WTC11 (cell line): ENCODE results near the gene RNASE4.

ENCODE experiments used
- ATF1 ChIP-seq: sonication (generic); formaldehyde crosslinking; IDR thresholded peaks from 2 replicates; pipeline ENCODE4 v1.8.1; 2023; ENCODE audit warnings: mild to moderate bottlenecking, moderate library complexity, missing genetic modification reagents
- CREM ChIP-seq: sonication (generic); formaldehyde crosslinking; IDR thresholded peaks from 2 replicates; pipeline ENCODE4 v1.8.1; 2022; ENCODE audit warnings: mild to moderate bottlenecking, missing genetic modification reagents, moderate library complexity
- FOXK1 ChIP-seq: sonication (generic); formaldehyde crosslinking; IDR thresholded peaks from 2 replicates; pipeline ENCODE4 v1.8.0; 2022; ENCODE audit warnings: mild to moderate bottlenecking, moderate library complexity, missing genetic modification reagents
- JAZF1 ChIP-seq: fragments of 250-450 bp; sonication (Bioruptor Pico); IDR thresholded peaks from 2 replicates; pipeline ENCODE4 v1.9.0; 2021; ENCODE audit warnings: moderate library complexity, mild to moderate bottlenecking, inconsistent platforms
- JUN ChIP-seq: sonication (generic); formaldehyde crosslinking; IDR thresholded peaks from 2 replicates; pipeline ENCODE4 v1.8.0; 2023; ENCODE audit warnings: mild to moderate bottlenecking, missing genetic modification reagents
- NFE2L1 ChIP-seq: sonication (generic); formaldehyde crosslinking; IDR thresholded peaks from 2 replicates; pipeline ENCODE4 v1.8.1; 2023; ENCODE audit warnings: missing genetic modification reagents
- NR3C1 ChIP-seq: sonication (generic); formaldehyde crosslinking; conservative IDR thresholded peaks from 2 replicates; pipeline ENCODE4 v1.8.1; 2023; ENCODE audit warnings: low read depth, mild to moderate bottlenecking, missing genetic modification reagents
- TCF7 ChIP-seq: sonication (generic); formaldehyde crosslinking; IDR thresholded peaks from 2 replicates; pipeline ENCODE4 v1.8.0; 2022; ENCODE audit warnings: mild to moderate bottlenecking, low read depth, missing genetic modification reagents, moderate library complexity
- TF ChIP-seq, protein P1 (sequence below): fragments of 200-600 bp; IDR thresholded peaks from 2 replicates; pipeline ENCODE4 v1.8.0; 2022; ENCODE audit warnings: antibody characterized with exemption
- TF ChIP-seq, protein P2 (sequence below): sonication (generic); formaldehyde crosslinking; conservative IDR thresholded peaks from 2 replicates; pipeline ENCODE4 v1.8.1; 2022; ENCODE audit warnings: mild to moderate bottlenecking, missing genetic modification reagents
- TF ChIP-seq, protein P3 (sequence below): sonication (generic); formaldehyde crosslinking; IDR thresholded peaks from 2 replicates; pipeline ENCODE4 v1.8.1; 2023; ENCODE audit warnings: mild to moderate bottlenecking, missing genetic modification reagents

DNA sequence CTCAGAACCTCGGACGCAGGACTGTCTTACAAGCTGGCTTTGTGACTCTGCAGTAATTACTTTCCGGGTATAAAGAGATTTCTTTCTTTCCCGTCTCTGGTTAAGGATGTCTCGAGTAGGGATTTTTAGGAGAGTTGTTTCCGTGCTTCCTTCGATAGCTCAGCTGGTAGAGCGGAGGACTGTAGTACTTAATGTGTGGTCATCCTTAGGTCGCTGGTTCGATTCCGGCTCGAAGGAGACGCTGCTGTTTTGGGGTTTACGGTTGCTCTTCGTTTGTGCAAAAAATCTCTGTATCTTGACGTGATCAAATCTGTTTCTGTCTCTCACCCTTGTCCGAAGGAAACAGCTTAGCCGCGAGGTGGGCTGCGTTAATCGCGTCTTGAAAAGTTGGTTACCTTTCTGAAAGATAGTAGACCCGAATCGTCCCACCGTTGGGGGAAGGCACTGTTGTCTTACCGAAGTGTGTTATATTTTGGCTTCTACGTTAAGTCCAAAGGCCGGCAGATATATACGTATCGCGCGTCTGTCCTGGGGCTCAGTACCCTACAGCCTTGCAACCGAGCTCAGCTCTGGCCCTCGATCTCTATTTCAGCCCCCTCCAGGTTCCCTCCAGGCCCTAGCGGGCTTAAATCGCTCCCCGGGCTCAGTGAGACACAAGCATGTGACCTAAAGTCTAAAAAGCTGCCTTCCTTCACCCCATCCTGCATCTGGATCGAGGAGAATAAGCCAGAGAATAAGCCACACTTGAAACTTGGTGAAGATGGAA, 1.1 kb upstream of the RNASE4 start:
- TF ChIP-seq, protein P1, sequence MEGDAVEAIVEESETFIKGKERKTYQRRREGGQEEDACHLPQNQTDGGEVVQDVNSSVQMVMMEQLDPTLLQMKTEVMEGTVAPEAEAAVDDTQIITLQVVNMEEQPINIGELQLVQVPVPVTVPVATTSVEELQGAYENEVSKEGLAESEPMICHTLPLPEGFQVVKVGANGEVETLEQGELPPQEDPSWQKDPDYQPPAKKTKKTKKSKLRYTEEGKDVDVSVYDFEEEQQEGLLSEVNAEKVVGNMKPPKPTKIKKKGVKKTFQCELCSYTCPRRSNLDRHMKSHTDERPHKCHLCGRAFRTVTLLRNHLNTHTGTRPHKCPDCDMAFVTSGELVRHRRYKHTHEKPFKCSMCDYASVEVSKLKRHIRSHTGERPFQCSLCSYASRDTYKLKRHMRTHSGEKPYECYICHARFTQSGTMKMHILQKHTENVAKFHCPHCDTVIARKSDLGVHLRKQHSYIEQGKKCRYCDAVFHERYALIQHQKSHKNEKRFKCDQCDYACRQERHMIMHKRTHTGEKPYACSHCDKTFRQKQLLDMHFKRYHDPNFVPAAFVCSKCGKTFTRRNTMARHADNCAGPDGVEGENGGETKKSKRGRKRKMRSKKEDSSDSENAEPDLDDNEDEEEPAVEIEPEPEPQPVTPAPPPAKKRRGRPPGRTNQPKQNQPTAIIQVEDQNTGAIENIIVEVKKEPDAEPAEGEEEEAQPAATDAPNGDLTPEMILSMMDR, result no peak
- 0 out of 2 replicates have a peak, but pooled peaks have one; percentile 20 for TF ChIP-seq CREM
- TF ChIP-seq, protein P2, sequence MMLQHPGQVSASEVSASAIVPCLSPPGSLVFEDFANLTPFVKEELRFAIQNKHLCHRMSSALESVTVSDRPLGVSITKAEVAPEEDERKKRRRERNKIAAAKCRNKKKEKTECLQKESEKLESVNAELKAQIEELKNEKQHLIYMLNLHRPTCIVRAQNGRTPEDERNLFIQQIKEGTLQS (CRISPR knock-in tag), result no peak
- no peak for TF ChIP-seq FOXK1 (CRISPR knock-in tag)
- TF ChIP-seq TCF7, result no peak
- no peak for TF ChIP-seq NFE2L1 (CRISPR knock-in tag)
- TF ChIP-seq JUN, result no peak
- TF ChIP-seq, protein P3, sequence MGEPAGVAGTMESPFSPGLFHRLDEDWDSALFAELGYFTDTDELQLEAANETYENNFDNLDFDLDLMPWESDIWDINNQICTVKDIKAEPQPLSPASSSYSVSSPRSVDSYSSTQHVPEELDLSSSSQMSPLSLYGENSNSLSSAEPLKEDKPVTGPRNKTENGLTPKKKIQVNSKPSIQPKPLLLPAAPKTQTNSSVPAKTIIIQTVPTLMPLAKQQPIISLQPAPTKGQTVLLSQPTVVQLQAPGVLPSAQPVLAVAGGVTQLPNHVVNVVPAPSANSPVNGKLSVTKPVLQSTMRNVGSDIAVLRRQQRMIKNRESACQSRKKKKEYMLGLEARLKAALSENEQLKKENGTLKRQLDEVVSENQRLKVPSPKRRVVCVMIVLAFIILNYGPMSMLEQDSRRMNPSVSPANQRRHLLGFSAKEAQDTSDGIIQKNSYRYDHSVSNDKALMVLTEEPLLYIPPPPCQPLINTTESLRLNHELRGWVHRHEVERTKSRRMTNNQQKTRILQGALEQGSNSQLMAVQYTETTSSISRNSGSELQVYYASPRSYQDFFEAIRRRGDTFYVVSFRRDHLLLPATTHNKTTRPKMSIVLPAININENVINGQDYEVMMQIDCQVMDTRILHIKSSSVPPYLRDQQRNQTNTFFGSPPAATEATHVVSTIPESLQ, result no peak
- TF ChIP-seq ATF1, result no peak
- no peak for TF ChIP-seq NR3C1
- no peak for TF ChIP-seq JAZF1 (CRISPR knock-in tag)
